OCI-LY7 (cell line): Measurements from ENCODE around the gene THUMPD3. TPM values are rescaled to one million over a fixed set of nuclear protein-coding genes. Genes with fewer than 3 reads are reported as not detected.

Experiments used
- BruUV-seq: library from RNA; stranded (reverse); fragments of 400-500 nt; replicated peaks from 2 replicates; lab custom pipeline; 2021; lab: Mats Ljungman, UMichigan
- CTCF ChIA-PET: fragments of 300-600 bp; sonication (Branson Sonifier 250); formaldehyde crosslinking; loops from one replicate; lab custom pipeline; 2022; ENCODE audit warnings: antibody characterized with exemption; ENCODE audit not compliant: unreplicated experiment; lab: Charles Lee
- POLR2A ChIA-PET: fragments of 300-600 bp; sonication (Branson Sonifier 250); formaldehyde crosslinking; loops from one replicate; lab custom pipeline; 2022; ENCODE audit warnings: antibody characterized with exemption; lab: Charles Lee
- DNase-seq: peaks from one replicate; pipeline ENCODE4 v3.0.0-alpha.2; 2015; ENCODE audit warnings: low spot score
- H2AFZ ChIP-seq: fragments of 200-600 bp; sonication (generic), shearing (Covaris generic); 2 replicates; pipeline ENCODE4 v1.6.1; 2014; ENCODE audit warnings: mild to moderate bottlenecking, antibody characterized with exemption, low read length, moderate library complexity
- H3K27ac ChIP-seq: fragments of 200-600 bp; sonication (generic); 2 replicates; pipeline ENCODE4 v1.5.1; 2014; ENCODE audit warnings: mixed run types, low read depth, mild to moderate bottlenecking, moderate library complexity, low read length, inconsistent platforms; ENCODE audit not compliant: poor library complexity, severe bottlenecking
- H3K36me3 ChIP-seq: fragments of 200-600 bp; sonication (generic); 2 replicates; pipeline ENCODE4 v1.6.1; 2014; ENCODE audit warnings: mild to moderate bottlenecking, antibody characterized with exemption, low read length, moderate library complexity, mixed read lengths; ENCODE audit not compliant: insufficient read depth
- H3K4me1 ChIP-seq: fragments of 200-600 bp; sonication (generic); 2 replicates; pipeline ENCODE4 v1.5.1; 2014; ENCODE audit warnings: mild to moderate bottlenecking, low read length; ENCODE audit not compliant: insufficient read depth, poor library complexity, severe bottlenecking
- H3K4me2 ChIP-seq: fragments of 200-600 bp; sonication (generic); 2 replicates; pipeline ENCODE4 v1.6.1; 2014; ENCODE audit warnings: mild to moderate bottlenecking, low read length
- H3K4me3 ChIP-seq: fragments of 200-600 bp; sonication (generic); 2 replicates; pipeline ENCODE4 v1.5.1; 2014; ENCODE audit warnings: mild to moderate bottlenecking, low read depth, low read length; ENCODE audit not compliant: poor library complexity, severe bottlenecking
- H3K79me2 ChIP-seq: fragments of 200-600 bp; sonication (generic); 2 replicates; pipeline ENCODE4 v1.6.1; 2016; ENCODE audit warnings: low read depth, mild to moderate bottlenecking, low read length, moderate library complexity, mixed read lengths; ENCODE audit not compliant: insufficient read depth
- H3K9me2 ChIP-seq: fragments of 200-600 bp; sonication (generic); 2 replicates; pipeline ENCODE4 v1.6.1; 2016; ENCODE audit warnings: mild to moderate bottlenecking, low read length, mixed read lengths; ENCODE audit not compliant: insufficient read depth
- H3K9me3 ChIP-seq: fragments of 200-600 bp; sonication (generic); 2 replicates; pipeline ENCODE4 v1.6.1; 2014; ENCODE audit warnings: mild to moderate bottlenecking, mixed run types, low read length, mixed read lengths
- H4K20me1 ChIP-seq: fragments of 200-600 bp; sonication (generic); 2 replicates; pipeline ENCODE4 v1.6.1; 2014; ENCODE audit warnings: mild to moderate bottlenecking, antibody characterized with exemption, low read length, moderate library complexity, mixed read lengths; ENCODE audit not compliant: insufficient read depth
- CTCF ChIP-seq: fragments of 200-600 bp; sonication (generic); conservative IDR thresholded peaks from 2 replicates; pipeline ENCODE4 v1.5.1; 2014; ENCODE audit warnings: mild to moderate bottlenecking, antibody characterized with exemption, low read length, moderate library complexity, mixed read lengths
- EZH2phosphoT487 ChIP-seq: fragments of 200-600 bp; sonication (generic); IDR thresholded peaks from 2 replicates; pipeline ENCODE4 v1.6.1; 2018; ENCODE audit warnings: low read depth, borderline replicate concordance, mild to moderate bottlenecking, mixed run types, antibody characterized with exemption, low read length, moderate library complexity, mixed read lengths
- intact Hi-C: fragments of 100-400 bp; cut with micrococcal nuclease; formaldehyde crosslinking; loops from one replicate; pipeline ENCODE4 v1.10.0; 2022; ENCODE audit not compliant: unreplicated experiment
- total RNA-seq, 2 experiments: library from RNA; depleted of rRNA in 1 of 2; stranded (reverse); fragments of >200 nt in 1 of 2; shearing (Covaris generic) in 1 of 2; gene quantifications; 2 replicates each; pipeline ENCODE4 v1.2.3, GENCODE V29; 2014 to 2022

The THUMPD3 gene
- total RNA-seq, 2 experiments from 2014 or later = 12.4 to 58.8 TPM

- no peaks in the 10 kb centered on the region for H3K4me1 ChIP-seq
- TF ChIP-seq CTCF = no peak
- no peak for TF ChIP-seq EZH2phosphoT487
- ChIA-PET POLR2A (no interaction called here), CTCF (no interaction called here)
- BruUV-seq = no TSS peak
- no peak overlapping the region for H3K27ac ChIP-seq
- H3K9me3 ChIP-seq = no peaks in the 10 kb centered on the region
- H3K9me2 ChIP-seq = no peaks in the 10 kb centered on the region
- DNase-seq = no peak
- H4K20me1 ChIP-seq = 0 out of 2 replicates have a peak, but pooled peaks cover 7% of the 10 kb centered on the region
- no peak overlapping the region for H3K4me3 ChIP-seq
- peaks cover 17% of the 10 kb centered on the region for H3K79me2 ChIP-seq
- intact Hi-C loops = no loop called here
- no peak overlapping the region for H3K4me2 ChIP-seq
- peaks cover 99% of the 10 kb centered on the region for H3K36me3 ChIP-seq
- H2AFZ ChIP-seq = no peak overlapping the region
These were observed 71.0 kb downstream of the THUMPD3 start for GRCh38 chr3:9433627-9434521.

- Histone ChIP-seq H3K9me3 (no peaks in the 10 kb centered on the region), H2AFZ (no peak overlapping the region), H3K79me2 (peaks cover 12% of the 10 kb centered on the region), H3K4me2 (no peak overlapping the region), H3K36me3 (peaks cover 99% of the 10 kb centered on the region), H3K27ac (no peak overlapping the region), H3K9me2 (no peaks in the 10 kb centered on the region), H3K4me3 (no peak overlapping the region), H4K20me1 (peaks cover 18% of the 10 kb centered on the region; the same call in 1 of the 2 replicates), H3K4me1 (no peaks in the 10 kb centered on the region)
- CTCF ChIA-PET = interaction anchor here (0.6 kb wide), 1 partner anchor 65 kb away, joined by 3 read pairs; no protein-coding TSS in a partner anchor
- BruUV-seq = no TSS peak
- TF ChIP-seq CTCF (no peak), EZH2phosphoT487 (no peak)
- POLR2A ChIA-PET = interaction anchor here (0.9 to 1.4 kb wide), 6 partner anchors 9 to 54 kb away, joined by 3 to 6 read pairs (median 4); no protein-coding TSS in a partner anchor
- intact Hi-C loops = no loop called here
- no peak for DNase-seq
These were observed 72.5 kb downstream of the THUMPD3 start for GRCh38 chr3:9435316-9435715.

Other genes with a start within 250 kb of the THUMPD3 start
- gene SRGAP3, start 113.4 kb upstream of the THUMPD3 start, total RNA-seq (2014; rRNA removed; shearing (Covaris generic)) = 0.10 and 1.7 TPM in 2 replicates
- 0.76 and 1.5 TPM in 2 replicates for gene SRGAP3, start 113.4 kb upstream of the THUMPD3 start, total RNA-seq (2022)
- 91.1 and 120 TPM in 2 replicates for gene SETD5, start 34.6 kb downstream of the THUMPD3 start, total RNA-seq (2014; rRNA removed; shearing (Covaris generic))
- gene SETD5, start 34.6 kb downstream of the THUMPD3 start, total RNA-seq (2022) = 214 and 223 TPM in 2 replicates
- gene LHFPL4, start 190.8 kb downstream of the THUMPD3 start, total RNA-seq (2014; rRNA removed; shearing (Covaris generic)) = not detected in 2 replicates
- gene LHFPL4, start 190.8 kb downstream of the THUMPD3 start, total RNA-seq (2022) = not detected in 2 replicates